Gastrocnemius medialis (tissue), 4 donors: ENCODE results near the gene EP300.

Source experiments
- CTCF ChIP-seq, 5 experiments: fragments of 450-650 bp in 3 of 5; fragments of 200-600 bp in 2 of 5; sonication (generic) in 2 of 5; IDR thresholded peaks in 4 of 5; conservative IDR thresholded peaks in 1 of 5; 1 replicate in 4 of 5; 2 replicates in 1 of 5; pipeline ENCODE4 v1.5.1; 2016 to 2019; ENCODE audit warnings: antibody characterized with exemption in 5 of 5, mild to moderate bottlenecking in 3 of 5, moderate library complexity in 3 of 5
- POLR2A ChIP-seq, 2 donors: fragments of 450-650 bp; IDR thresholded peaks; one replicate each; pipeline ENCODE4 v1.6.1; 2017; ENCODE audit warnings: antibody characterized with exemption in 2 of 2, mild to moderate bottlenecking in 2 of 2, moderate library complexity in 2 of 2

DNA sequence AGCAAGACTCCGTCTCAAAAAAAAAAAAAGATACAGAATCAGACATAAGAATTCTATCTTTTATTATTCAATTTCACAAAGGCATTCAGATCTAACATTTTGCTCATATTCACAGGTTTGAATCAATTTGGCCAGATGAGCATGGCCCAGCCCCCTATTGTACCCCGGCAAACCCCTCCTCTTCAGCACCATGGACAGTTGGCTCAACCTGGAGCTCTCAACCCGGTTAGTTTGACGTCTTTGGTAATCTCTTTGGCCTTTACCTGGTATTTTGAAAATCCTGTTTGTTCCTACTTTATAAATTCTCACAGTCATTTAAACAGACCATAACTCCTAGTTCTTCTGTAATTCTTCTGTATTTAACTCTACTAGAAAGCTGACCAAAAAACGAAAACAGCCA, 55.3 kb downstream of the EP300 start:
- no peak for TF ChIP-seq CTCF (IDR thresholded peaks at IDR 0.05 in 4 of 5, conservative IDR thresholded peaks at IDR 0.05 in 1 of 5)
- no peak for TF ChIP-seq POLR2A (IDR thresholded peaks at IDR 0.05)
